ENCODE data around the gene MTMR3. TPM values are rescaled to one million over a fixed set of nuclear protein-coding genes. Genes with fewer than 3 reads are reported as not detected.
A peak's percentile ranks its signal among the peaks of the same experiment; 100 is the strongest.

The MTMR3 gene
- total and polyA plus RNA-seq, 8 donors = 15.5 to 32.5 (median 20.2) TPM

DNA sequence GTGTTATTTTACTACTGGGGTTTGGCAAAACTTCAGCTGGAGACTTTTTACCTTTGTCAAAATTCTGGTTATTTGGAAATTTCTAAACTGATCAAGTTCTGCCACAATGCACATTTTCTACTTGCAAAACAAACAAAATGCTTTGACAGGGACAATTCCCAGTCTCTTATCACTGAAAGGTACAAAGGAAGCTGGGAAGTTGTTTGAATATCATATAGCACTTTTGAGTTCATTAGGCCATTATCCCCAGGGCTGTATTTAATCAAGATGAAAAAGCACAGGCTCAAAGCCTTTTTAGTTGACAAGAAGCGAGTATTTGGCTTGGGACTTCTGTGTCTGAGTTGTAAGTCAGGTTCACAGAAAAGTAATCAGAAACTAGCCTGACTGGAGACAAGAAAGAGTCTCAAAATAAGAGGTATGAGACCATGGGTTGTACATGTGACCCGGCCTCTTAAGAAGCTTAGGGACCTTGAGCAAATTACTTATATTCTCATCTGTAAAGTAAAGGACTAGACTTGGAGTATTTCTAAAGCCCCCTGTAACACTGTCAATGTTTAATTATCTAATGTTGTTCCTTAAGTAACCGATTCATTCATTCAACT, 194.4 kb downstream of the MTMR3 start:
- Histone ChIP-seq H3K27ac (no peak overlapping the region), H3K36me3 (no peaks in the 10 kb centered on the region), H3K4me3 (no peak overlapping the region), H3K27me3 (no peaks in the 10 kb centered on the region), H3K9me3 (no peaks in the 10 kb centered on the region), H3K4me1 (no peaks in the 10 kb centered on the region)
- intact Hi-C loops (cut with DNase I) = no loop called here
- ATAC-seq (no peak), FAIRE-seq (no peak), DNase-seq (no peak)
- TF ChIP-seq, protein P1, sequence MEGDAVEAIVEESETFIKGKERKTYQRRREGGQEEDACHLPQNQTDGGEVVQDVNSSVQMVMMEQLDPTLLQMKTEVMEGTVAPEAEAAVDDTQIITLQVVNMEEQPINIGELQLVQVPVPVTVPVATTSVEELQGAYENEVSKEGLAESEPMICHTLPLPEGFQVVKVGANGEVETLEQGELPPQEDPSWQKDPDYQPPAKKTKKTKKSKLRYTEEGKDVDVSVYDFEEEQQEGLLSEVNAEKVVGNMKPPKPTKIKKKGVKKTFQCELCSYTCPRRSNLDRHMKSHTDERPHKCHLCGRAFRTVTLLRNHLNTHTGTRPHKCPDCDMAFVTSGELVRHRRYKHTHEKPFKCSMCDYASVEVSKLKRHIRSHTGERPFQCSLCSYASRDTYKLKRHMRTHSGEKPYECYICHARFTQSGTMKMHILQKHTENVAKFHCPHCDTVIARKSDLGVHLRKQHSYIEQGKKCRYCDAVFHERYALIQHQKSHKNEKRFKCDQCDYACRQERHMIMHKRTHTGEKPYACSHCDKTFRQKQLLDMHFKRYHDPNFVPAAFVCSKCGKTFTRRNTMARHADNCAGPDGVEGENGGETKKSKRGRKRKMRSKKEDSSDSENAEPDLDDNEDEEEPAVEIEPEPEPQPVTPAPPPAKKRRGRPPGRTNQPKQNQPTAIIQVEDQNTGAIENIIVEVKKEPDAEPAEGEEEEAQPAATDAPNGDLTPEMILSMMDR (IDR thresholded peaks at IDR 0.05) = no peak
- 81 to 83% methylated on average over 3 of the region's 3 CpGs for WGBS, 2 donors

DNA sequence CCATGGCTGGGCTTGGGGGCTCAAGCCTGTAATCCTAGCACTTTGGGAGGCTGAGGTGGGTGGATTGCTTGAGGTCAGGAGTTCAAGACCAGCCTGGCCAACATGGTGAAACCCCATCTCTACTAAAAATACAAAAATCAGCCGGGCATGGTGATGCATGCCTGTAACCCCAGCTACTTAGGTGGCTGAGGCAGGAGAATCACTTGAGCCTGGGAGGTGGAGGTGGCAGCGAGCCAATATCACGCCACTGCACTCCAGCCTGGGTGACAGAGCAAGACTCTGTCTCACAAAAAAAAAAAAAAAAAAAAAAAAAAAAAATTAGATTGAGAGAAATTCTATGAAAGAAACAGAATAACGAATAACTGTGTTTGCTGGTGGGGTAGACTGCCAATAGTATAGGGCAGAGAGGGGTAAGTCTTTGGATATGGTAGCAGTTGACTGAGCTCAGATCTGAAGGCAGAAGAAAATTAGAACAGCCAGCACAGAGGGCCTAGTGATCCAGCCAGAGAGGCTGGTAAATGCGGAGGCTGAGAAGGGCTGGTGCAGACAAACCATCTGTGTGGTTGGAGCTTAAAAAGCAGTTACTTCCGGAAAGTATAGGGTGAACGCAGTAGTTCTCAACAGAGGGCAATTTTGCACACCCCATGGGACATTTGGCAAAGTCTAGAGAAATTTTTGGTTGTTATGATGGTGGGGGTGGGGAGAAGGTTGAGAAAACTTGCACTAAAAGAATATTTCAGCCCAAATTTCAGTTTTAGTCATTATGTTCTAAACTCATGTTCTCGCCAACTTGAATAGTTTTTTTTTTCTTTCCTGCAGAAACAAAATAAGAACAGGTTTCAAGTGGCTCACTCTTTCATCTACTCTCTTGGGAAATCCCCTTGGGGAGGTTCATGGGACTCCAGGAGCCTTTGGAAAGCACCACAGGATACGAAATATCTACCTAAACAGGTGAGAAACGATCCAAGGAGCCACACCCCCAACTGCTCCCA, 195.6 kb downstream of the MTMR3 start:
- Histone ChIP-seq H3K4me1 (no peaks in the 10 kb centered on the region), H3K36me3 (no peaks in the 10 kb centered on the region), H3K27me3 (no peaks in the 10 kb centered on the region), H3K9me3 (no peaks in the 10 kb centered on the region), H3K27ac (no peak overlapping the region), H3K4me3 (no peak overlapping the region)
- intact Hi-C loops (cut with DNase I) = no loop called here
- no peak for FAIRE-seq
- WGBS, 2 donors = 82 to 86% methylated on average over 10 of the region's 10 CpGs
- TF ChIP-seq, protein P1 (IDR thresholded peaks at IDR 0.05) = no peak
- peak in 1 of 4 donors; percentile 46 for ATAC-seq
- DNase-seq = no peak

GRCh38 chr22:30079952-30080533, 197.1 kb downstream of the MTMR3 start, which contains the start of gene HORMAD2:
HORMAD2 (plus strand) TSS chr22:30080464; CDS start chr22:30093953, 13,489 bp downstream.
- FAIRE-seq (no peak), DNase-seq (peak in 1 of 6 donors; percentile 62), ATAC-seq (no peak)
- no peaks in the 10 kb centered on the region for H3K27me3 ChIP-seq
- intact Hi-C loops (cut with DNase I) = loop anchor here in 1 of 3 donors (10.0 kb wide), 2 partner anchors 395 to 445 kb away; no protein-coding TSS in a partner anchor
- TF ChIP-seq, protein P1 (IDR thresholded peaks at IDR 0.05) = no peak
- H3K4me1 ChIP-seq = no peaks in the 10 kb centered on the region
- H3K9me3 ChIP-seq = no peaks in the 10 kb centered on the region
- H3K4me3 ChIP-seq = peak within 1 kb of the TSS in 1 of 4 donors; percentile 10
- 48 to 50% methylated on average over 52 to 53 of the region's 53 CpGs for WGBS, 2 donors
- H3K27ac ChIP-seq = no peak within 1 kb of the TSS
- no peaks in the 10 kb centered on the region for H3K36me3 ChIP-seq

Small RNAs within 50 kb of the gene (microRNA-seq; reads per million reads assigned to microRNA genes)
- gene MIR6818 = 0.39 to 0.59 reads per million in 2 donors

Other genes with a start within 250 kb of the MTMR3 start
- 1 to 10 TPM in 4 of 6 donors, under 1 TPM in 2; 0.56 to 3.6 (median 1.5) TPM for gene CABP7, start 163.2 kb upstream of the MTMR3 start, total RNA-seq
- 10 to 100 TPM in 1 of 2 donors, 1 to 10 TPM in 1; 4.6 to 17.9 TPM for gene CABP7, start 163.2 kb upstream of the MTMR3 start, polyA plus RNA-seq
- 10 to 100 TPM in 4 of 6 donors, 1 to 10 TPM in 2; 8.3 to 13.2 (median 10.7) TPM for gene ZMAT5, start 116.2 kb upstream of the MTMR3 start, total RNA-seq
- gene ZMAT5, start 116.2 kb upstream of the MTMR3 start, polyA plus RNA-seq = 10 to 100 TPM; 19.9 to 20.7 TPM
- 10 to 100 TPM; 23.9 to 40.1 (median 31.6) TPM for gene UQCR10, start 115.8 kb upstream of the MTMR3 start, total RNA-seq
- 100 to 1,000 TPM in 1 of 2 donors, 10 to 100 TPM in 1; 75.4 to 103 TPM for gene UQCR10, start 115.8 kb upstream of the MTMR3 start, polyA plus RNA-seq
- gene ASCC2, start 44.9 kb upstream of the MTMR3 start, total RNA-seq = 10 to 100 TPM; 26.4 to 34.2 (median 28.7) TPM
- gene ASCC2, start 44.9 kb upstream of the MTMR3 start, polyA plus RNA-seq = 10 to 100 TPM; 58.6 to 66.6 TPM
- not detected for gene HORMAD2, start 197.3 kb downstream of the MTMR3 start, total RNA-seq
- not detected for gene HORMAD2, start 197.3 kb downstream of the MTMR3 start, polyA plus RNA-seq